COLO668 (cell line): ENCODE data around the gene PLA2G4A.

Experiments
- DNase-seq: peaks from one replicate; lab custom pipeline; 2025; ENCODE audit not compliant: unreplicated experiment; lab: John Stamatoyannopoulos, UW

Gene PLA2G4A

DNA sequence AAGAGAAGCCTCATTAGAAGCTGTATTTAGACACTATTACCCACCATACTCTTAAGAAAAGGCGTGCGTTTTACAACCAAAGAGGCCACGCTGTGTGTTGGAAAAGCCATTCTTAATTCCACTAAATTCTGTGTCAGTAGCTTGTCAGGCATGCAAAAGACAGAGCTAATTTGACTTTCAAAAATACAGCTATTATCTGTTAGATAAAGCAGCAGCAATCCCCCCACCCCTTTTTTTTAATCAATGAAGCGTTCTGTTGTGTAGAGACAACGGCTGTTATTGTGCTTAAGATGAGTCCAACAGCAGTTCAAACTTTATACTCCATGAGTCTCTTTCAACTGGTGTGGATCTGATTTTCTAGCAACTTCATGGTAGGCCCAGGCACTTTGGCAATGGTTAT, 43.5 kb downstream of the PLA2G4A start:
- DNase-seq, result no peak

DNA sequence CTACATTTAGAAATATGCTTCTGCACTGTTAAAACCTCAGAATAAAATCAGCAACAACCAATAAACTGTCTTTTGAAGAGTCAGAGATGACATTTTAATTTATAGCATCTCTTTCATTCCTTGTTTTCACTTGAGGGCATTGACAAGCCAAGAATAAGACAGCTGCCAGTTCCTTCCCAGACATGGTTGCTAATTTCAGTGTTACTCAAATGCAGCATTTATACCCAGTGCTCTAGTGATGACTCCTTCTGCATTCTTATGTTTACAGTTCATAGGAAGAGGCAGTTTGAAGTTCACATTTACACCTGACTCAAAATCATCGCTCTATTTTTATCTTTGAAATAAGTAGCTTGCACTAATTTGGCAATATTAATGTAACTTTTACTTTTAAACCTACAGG, 44.9 kb downstream of the PLA2G4A start:
- DNase-seq, result no peak

GRCh38 chr1:186875896-186876835, 47.4 kb downstream of the PLA2G4A start:
- DNase-seq, result no peak

DNA sequence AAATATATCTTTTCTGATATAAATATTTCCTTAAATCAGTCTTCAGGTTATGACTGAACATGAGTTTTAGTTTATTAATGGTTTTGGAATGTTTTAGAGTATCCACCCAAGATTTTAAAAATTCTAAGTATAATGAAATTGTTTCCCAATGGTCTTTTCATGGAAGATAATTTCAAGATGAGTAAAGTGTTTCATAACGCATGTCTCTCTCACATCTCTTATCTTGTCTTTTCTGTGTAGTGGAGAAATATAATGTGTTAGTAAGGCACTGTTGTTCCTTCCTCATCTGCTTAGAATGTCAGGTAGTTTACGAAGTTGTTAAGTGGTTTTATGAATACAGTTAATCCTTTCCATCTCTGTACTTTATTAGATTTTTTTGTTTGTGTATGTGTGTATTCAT, 49.6 kb downstream of the PLA2G4A start:
- DNase-seq, result no peak

DNA sequence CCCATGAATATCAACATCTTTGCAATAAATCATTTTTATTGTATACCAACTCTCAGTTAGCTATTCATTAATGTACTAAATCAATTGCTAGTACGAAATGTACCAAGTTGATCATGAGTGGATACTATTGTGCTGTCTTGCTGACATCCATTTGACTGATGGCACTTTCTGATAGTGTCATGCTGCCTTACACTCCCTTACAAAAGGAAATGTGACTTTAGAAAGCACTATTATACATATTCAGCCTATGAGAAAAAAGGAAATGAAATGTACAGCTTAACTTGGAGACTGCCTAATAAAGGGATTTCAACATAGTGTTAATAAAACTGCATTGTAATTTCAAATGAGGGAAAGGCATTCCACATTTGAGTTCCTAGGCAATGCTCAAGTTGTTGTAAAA, 52.2 kb downstream of the PLA2G4A start:
- no peak for DNase-seq

- no peak for DNase-seq
Observed at GRCh38 chr1:186882372-186883134, 53.8 kb downstream of the PLA2G4A start.

- no peak for DNase-seq
Observed at GRCh38 chr1:186884251-186884650, 55.5 kb downstream of the PLA2G4A start.

DNA sequence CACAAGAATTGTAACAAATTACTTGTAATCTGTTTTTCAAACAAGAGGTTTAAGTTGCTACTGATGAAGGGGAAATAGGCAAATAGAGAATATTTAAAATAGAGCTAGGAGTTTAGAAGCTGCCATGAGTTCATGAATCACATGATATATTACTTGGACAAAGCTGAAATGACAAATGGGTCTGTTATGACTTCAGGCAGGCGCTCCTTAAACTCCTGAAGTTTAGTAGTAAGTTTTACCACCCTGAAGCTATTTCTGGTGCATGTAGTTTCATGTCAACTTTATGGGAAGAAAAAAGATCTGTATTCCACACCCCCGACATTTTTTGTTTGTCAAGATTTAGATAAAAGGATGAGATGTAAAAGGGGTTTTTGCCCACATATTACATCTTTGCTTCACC, 58.5 kb downstream of the PLA2G4A start:
- DNase-seq, result no peak

DNA sequence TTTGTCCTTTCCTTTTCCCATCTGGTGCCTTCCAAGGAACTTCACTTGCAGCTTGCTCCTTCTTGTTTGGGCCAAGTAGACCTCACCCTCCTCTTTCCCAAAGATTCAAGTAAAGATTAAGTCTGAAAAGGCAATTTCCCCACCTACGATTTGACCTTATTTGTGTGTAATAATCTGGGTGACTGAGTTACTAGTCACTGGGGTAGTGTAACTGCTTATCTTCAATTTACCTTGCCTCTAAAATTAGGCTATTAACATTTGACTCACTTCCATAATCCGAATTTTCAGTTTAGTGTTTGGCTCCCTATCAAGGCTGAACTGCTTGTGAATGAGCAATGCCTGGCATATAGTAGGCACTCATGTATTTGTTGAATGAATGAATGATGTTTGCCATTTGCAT, 59.6 kb downstream of the PLA2G4A start:
- DNase-seq, result no peak

DNA sequence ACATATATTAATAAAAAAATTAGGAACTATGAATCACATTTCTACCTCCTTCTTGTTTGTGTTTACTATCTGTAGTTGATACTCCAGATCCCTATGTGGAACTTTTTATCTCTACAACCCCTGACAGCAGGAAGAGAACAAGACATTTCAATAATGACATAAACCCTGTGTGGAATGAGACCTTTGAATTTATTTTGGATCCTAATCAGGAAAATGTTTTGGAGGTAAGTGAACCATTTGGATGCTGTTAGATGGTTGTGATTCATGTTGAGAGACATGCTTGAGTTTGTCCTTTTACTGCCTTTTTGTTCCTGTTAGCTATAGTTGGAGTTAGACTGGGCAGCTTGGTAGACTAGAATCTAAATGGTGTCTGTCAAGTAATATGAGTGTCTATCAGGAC, 64.2 kb downstream of the PLA2G4A start:
- no peak for DNase-seq

GRCh38 chr1:186894415-186894814, 65.7 kb downstream of the PLA2G4A start:
- DNase-seq, result no peak

DNA sequence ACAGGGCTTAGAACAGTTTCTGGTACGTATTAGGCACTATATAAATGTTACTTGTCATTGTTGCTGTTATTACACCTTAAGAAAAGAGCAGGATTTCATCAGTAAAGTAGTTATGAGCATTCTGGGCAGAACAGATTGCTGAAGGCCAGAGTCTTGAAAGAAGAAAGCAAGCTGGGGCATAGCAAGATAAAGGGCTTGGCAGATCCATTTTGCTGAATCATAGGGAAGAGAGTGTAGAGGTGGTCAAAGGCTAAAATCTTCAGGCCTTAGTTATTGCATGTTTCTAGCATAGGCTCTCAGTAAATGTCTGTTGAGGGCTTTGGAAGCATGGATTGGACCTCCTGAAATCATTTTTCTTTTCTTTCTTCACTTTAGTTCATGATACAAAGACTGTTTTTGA, 67.5 kb downstream of the PLA2G4A start:
- no peak for DNase-seq

DNA sequence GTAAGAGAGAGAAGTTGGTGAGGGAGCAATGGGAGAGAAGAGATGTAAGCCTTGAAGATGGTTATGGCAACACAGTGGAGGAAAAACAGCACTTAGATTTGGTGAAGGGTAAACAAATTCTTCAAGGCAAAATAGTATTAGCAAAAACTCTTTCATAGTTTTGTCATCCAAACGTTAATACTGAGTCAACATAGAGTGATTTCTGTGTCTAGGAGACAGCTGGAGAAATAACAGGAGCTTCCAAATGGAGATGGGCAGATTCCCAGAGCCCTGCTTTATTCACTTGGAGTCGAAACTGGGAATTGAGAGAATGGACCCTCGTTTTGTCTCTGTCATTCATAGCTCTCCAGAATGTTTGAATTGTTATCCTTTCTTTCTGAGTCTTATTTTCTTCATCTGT, 68.3 kb downstream of the PLA2G4A start:
- DNase-seq, result no peak

- DNase-seq, result no peak
Observed at GRCh38 chr1:186899577-186899976, 70.8 kb downstream of the PLA2G4A start.

DNA sequence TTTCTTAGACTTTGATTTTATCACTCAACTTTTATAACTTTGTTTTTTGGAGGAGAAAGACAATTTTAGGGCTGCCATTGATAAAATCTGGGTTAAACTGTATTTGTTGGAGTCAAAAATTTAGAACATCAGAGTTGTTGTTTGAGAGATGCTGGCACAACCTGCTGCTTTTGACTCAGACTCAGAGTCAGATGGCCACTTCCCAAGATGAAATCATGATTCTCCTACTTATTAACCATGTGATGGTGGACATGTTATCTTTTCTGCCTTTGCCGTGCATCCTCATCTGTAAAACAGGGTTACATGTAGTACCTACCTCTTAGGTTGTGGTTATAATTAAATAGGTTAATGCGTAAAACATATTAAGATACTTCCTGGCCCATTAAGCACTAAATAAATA, 71.2 kb downstream of the PLA2G4A start:
- DNase-seq, result no peak

- DNase-seq, result no peak
Observed at GRCh38 chr1:186900539-186901237, 71.9 kb downstream of the PLA2G4A start.

DNA sequence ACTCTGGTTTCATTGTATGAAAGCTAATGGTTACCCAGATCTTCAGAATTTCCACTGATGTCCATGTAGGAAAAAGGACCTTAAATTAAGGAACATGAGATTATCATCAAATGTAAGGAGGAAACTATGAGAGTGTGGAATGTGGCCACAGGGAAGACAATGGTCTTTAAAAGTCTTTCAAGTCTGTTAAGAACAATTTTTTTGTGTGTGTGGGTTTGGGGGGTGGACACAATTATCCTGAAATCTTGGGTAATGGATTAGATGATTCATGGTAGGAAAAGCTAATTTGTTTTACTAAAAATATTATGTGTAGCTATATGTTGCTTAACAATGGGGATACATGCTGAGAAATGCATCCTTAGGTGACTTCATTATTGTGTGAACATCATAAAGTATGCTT, 72.9 kb downstream of the PLA2G4A start:
- DNase-seq, result no peak

GRCh38 chr1:186903374-186904136, 74.8 kb downstream of the PLA2G4A start:
- DNase-seq, result no peak

DNA sequence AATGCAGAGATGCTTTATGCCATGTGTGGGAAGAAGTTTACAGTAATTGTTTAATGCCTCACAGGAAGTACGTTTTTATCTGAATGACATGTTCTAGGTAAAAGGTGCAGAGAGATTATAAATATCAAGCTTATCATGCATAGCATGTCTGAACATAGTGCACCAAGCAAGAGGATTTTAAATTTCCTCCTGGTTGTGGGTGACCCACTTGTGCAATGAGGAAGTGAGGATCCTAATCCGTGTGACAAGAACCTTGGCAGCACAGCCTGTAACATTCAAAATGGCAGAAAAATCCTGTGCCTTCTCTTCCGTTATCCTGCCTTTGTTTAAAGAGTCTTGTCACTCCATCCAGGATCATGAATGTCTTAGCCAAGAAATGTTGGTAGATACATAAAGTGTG, 75.6 kb downstream of the PLA2G4A start:
- no peak for DNase-seq

DNA sequence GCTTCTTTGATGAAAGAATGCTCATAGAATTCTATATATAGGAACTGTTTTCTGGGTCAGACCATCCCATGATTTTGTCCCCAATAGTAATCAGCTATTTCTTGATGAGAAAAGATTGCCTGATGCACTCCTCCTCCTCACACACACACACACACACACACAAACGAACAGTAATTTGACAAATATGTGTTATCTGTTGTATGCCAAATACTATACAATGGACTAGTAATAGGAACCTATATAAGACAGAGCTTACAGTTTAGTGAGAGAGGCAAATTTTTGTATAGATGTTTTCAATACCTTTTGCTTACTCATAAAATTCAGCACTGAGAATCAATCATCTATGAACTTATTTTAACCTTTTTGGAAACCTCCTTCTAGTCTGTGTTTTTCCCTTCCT, 76.8 kb downstream of the PLA2G4A start:
- no peak for DNase-seq

DNA sequence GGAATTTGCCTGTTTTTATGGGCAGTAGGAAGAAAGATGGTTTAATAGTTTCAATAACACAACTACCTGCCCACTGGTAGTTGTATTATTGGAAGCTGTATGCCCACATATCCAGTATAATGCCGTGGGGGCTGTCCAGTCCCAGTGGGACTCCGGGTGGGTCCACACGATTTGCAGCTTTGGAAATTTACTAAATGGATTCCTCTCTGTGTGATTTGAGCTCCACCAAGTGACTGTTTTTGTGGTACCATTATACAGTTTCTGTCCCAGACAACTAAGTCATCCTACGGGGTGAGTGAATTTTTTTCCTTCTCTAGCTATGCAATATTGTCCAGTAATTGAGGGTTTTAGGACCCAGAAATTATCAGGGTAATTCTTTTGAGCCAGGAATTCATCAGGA, 86.8 kb downstream of the PLA2G4A start:
- DNase-seq, result no peak
